ENCODE measurements around the gene STRIT1.

DNA sequence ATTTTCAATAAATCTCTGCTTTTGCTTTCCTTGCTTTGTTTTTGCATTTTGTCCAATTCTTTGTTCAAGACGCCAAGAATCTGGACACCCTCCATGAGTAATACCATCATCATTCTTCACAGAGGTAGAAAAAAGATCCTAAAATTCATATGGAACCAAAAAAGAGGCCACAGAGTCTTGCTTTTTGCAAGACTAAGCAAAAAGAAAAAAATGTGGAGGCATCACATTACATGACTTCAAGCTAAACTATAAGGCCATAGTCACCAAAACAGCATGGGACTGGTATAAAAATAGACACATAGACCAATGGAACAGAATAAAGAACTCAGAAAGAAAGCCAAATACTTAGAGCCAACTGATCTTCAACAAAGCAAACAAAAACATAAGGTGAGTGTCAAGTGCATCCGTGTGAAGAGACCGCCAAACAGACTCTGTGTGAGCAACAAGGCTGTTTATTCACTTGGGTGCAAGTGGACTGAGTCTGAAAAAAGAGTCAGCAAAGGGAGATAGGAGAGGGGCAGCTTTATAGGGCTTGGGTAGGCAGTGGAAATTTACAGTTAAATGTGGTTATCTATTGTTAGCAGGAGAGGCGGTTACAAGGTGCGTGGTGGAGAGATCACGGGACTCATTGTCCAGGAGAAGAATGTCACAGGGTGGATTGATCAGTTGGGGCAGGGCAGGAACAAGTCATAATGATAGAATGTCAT lies 10.9 kb downstream of the STRIT1 start:
- TF ChIP-seq, protein P1, sequence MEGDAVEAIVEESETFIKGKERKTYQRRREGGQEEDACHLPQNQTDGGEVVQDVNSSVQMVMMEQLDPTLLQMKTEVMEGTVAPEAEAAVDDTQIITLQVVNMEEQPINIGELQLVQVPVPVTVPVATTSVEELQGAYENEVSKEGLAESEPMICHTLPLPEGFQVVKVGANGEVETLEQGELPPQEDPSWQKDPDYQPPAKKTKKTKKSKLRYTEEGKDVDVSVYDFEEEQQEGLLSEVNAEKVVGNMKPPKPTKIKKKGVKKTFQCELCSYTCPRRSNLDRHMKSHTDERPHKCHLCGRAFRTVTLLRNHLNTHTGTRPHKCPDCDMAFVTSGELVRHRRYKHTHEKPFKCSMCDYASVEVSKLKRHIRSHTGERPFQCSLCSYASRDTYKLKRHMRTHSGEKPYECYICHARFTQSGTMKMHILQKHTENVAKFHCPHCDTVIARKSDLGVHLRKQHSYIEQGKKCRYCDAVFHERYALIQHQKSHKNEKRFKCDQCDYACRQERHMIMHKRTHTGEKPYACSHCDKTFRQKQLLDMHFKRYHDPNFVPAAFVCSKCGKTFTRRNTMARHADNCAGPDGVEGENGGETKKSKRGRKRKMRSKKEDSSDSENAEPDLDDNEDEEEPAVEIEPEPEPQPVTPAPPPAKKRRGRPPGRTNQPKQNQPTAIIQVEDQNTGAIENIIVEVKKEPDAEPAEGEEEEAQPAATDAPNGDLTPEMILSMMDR (conservative IDR thresholded peaks at IDR 0.05; ENCODE audit: low read length), result no peak
- no peak for TF ChIP-seq EZH2phosphoT487 (IDR thresholded peaks at IDR 0.05; ENCODE audit: borderline replicate concordance, low read depth, low read length)

All from OCI-LY7 (cell line).